ENCODE results near the gene PDCD1LG2.

- TF ChIP-seq CTCF (IDR thresholded peaks at IDR 0.05; ENCODE audit: insufficient read depth, low read depth, low read length) (no peak), EZH2 (IDR thresholded peaks at IDR 0.05; ENCODE audit: insufficient read depth, low read length) (no peak)
Measured at GRCh38 chr9:5579881-5580280, 69.5 kb downstream of the PDCD1LG2 start.

Measured in astrocyte (in vitro differentiated cells and primary cell).